Subcutaneous adipose tissue (tissue), 4 donors: ENCODE results near the gene HOXC5. TPM values are rescaled to one million over a fixed set of nuclear protein-coding genes. Genes with fewer than 3 reads are reported as not detected.

Experiments
- CTCF ChIP-seq: fragments of 450-650 bp; IDR thresholded peaks from one replicate; pipeline ENCODE4 v1.5.1; 2016; ENCODE audit warnings: low read depth, mild to moderate bottlenecking, control low read depth, antibody characterized with exemption, moderate library complexity
- total RNA-seq, 4 donors: library from RNA; depleted of rRNA; stranded (reverse); fragments of >200 nt; gene quantifications; one replicate each; pipeline ENCODE4 v1.1.0, GENCODE V29; 2016

Gene HOXC5
- total RNA-seq, 4 donors from 2014 or later = 0.66 to 2.6 (median 0.85) TPM; not detected in 1

GRCh38 chr12:54005853-54006558 lies 26.8 kb upstream of the HOXC5 start:
- no peak for TF ChIP-seq CTCF

- no peak for TF ChIP-seq CTCF
These were observed 26.2 kb upstream of the HOXC5 start for GRCh38 chr12:54006559-54007220.

- no peak for TF ChIP-seq CTCF
These were observed 25.2 kb upstream of the HOXC5 start for GRCh38 chr12:54007538-54008259.

- TF ChIP-seq CTCF = no peak
These were observed 24.6 kb upstream of the HOXC5 start for GRCh38 chr12:54008260-54008552.

GRCh38 chr12:54009171-54010052 lies 23.4 kb upstream of the HOXC5 start:
- TF ChIP-seq CTCF = no peak

GRCh38 chr12:54010053-54010971 lies 22.5 kb upstream of the HOXC5 start:
- no peak for TF ChIP-seq CTCF
